Esophagus (tissue), 2 donors: ENCODE results near the gene NR2F1-AS1. TPM values are rescaled to one million over a fixed set of nuclear protein-coding genes. Genes with fewer than 3 reads are reported as not detected.
"Not testable (repeated sequence)": the region's sequence is repeated elsewhere in the genome, so short reads cannot be mapped to it uniquely, and the experiment has no call there.

Experiments used
- H3K27ac ChIP-seq, 2 donors: one replicate each; pipeline ENCODE4 v1.5.1; 2013; ENCODE audit warnings: low read depth in 2 of 2, mild to moderate bottlenecking in 2 of 2, inconsistent platforms in 1 of 2, low read length in 1 of 2, moderate library complexity in 1 of 2
- H3K27me3 ChIP-seq, 2 donors: one replicate each; pipeline ENCODE4 v1.6.1; 2013; ENCODE audit warnings: low read length in 2 of 2, control low read depth in 1 of 2, mild to moderate bottlenecking in 1 of 2; ENCODE audit not compliant: insufficient read depth in 2 of 2, control insufficient read depth in 1 of 2
- H3K36me3 ChIP-seq, 2 donors: one replicate each; pipeline ENCODE4 v1.6.1; 2013; ENCODE audit warnings: low read length in 1 of 2; ENCODE audit not compliant: control insufficient read depth in 2 of 2, insufficient read depth in 2 of 2
- H3K4me1 ChIP-seq, 2 donors: one replicate each; pipeline ENCODE4 v1.6.1; 2013; ENCODE audit warnings: low read length in 1 of 2; ENCODE audit not compliant: control insufficient read depth in 2 of 2, insufficient read depth in 2 of 2
- H3K4me3 ChIP-seq, 2 donors: one replicate each; pipeline ENCODE4 v1.5.1; 2013; ENCODE audit warnings: low read length in 2 of 2, mild to moderate bottlenecking in 2 of 2, low read depth in 1 of 2, moderate library complexity in 1 of 2
- H3K9me3 ChIP-seq, 2 donors: one replicate each; pipeline ENCODE4 v1.6.1; 2013; ENCODE audit warnings: mild to moderate bottlenecking in 2 of 2, low read depth in 1 of 2, low read length in 1 of 2, moderate library complexity in 1 of 2; ENCODE audit not compliant: control insufficient read depth in 2 of 2, insufficient read depth in 1 of 2
- WGBS, 2 donors: extraction: QIAGEN DNeasy Blood & Tissue Kit; methylation state at CpG; one replicate each; pipeline ENCODE4 v1.1.7; 2013; 5-methylcytosine and 5-hydroxymethylcytosine counted together
- polyA plus RNA-seq, 2 donors: library from polyadenylated mRNA; stranded (reverse); fragments of 200-250 nt; gene quantifications; one replicate each; pipeline ENCODE4 v1.2.3, GENCODE V29; 2013
- donor health status: healthy with polysubstance abuse.
- donor health status: Bipolar disorder and iron deficiency.

NR2F1-AS1 gene
- polyA plus RNA-seq, 2 donors: 3.2 to 3.4 TPM

DNA sequence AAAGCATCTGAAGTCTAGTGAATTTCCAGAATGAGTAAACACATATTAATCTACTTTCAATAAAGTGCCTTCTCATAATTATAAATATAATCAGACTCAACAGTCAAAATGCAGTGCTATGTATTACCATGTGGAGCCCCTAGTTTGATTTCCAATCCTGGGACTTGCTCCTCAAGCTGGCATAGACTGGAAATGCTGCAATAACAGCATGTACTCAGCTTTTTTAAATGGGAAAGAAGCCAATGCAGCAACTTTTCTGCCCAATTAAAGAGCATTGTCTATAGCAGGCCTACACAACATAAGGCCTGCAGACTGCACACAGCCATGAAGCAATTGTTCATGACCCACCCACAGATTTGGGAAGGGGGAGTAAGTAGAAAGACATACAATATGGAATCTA, 103.2 kb downstream of the NR2F1-AS1 start:
- Histone ChIP-seq H3K27me3 (no peaks in the 10 kb centered on the region), H3K36me3 (no peaks in the 10 kb centered on the region), H3K27ac (no peak overlapping the region), H3K4me1 (no peaks in the 10 kb centered on the region), H3K9me3 (no peaks in the 10 kb centered on the region), H3K4me3 (no peak overlapping the region)

- Histone ChIP-seq H3K4me3 (no peak overlapping the region), H3K9me3 (no peaks in the 10 kb centered on the region), H3K27ac (no peak overlapping the region), H3K27me3 (no peaks in the 10 kb centered on the region), H3K36me3 (no peaks in the 10 kb centered on the region), H3K4me1 (no peaks in the 10 kb centered on the region)
- 39 to 40% methylated on average over 2 of the region's 2 CpGs for WGBS, 2 donors
Observed at GRCh38 chr5:93476251-93476742, 104.7 kb downstream of the NR2F1-AS1 start.

- whole genome bisulfite sequencing, 2 donors: 98 to 100% methylated on average over 1 of the region's 1 CpG
- H3K4me1 ChIP-seq: no peaks in the 10 kb centered on the region
- no peak overlapping the region for H3K27ac ChIP-seq
- H3K9me3 ChIP-seq: peaks cover 6 to 7% of the 10 kb centered on the region in 2 donors
- no peaks in the 10 kb centered on the region for H3K36me3 ChIP-seq
- no peaks in the 10 kb centered on the region for H3K27me3 ChIP-seq
- H3K4me3 ChIP-seq: no peak overlapping the region
Observed at GRCh38 chr5:93462916-93463315, 118.1 kb downstream of the NR2F1-AS1 start.

GRCh38 chr5:93461756-93462155, 119.3 kb downstream of the NR2F1-AS1 start:
- Histone ChIP-seq H3K27me3 (no peaks in the 10 kb centered on the region), H3K9me3 (peaks cover 6 to 7% of the 10 kb centered on the region in 2 donors), H3K36me3 (no peaks in the 10 kb centered on the region), H3K4me1 (no peaks in the 10 kb centered on the region), H3K27ac (no peak overlapping the region), H3K4me3 (no peak overlapping the region)
- WGBS, 2 donors: 85 to 89% methylated on average over 1 of the region's 1 CpG

DNA sequence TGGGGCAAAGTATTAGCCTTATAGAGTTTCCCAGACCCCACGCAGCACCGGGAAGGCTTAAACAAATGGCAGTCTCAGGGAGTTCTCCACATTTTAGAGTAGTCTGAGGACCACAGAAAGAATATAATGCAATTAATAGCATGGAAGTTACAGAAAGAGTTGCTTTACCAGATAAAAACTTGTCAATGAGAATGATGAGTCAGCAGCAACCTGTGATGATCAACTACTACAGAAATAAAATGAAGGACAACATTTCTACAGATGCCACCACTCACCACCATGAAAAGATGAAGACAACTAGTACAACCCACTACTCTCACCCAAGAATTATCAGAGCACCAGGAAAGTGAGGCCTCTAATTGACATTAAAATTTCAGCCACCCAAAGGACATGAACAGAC, 120.7 kb downstream of the NR2F1-AS1 start:
- 91 to 97% methylated on average over 2 of the region's 2 CpGs for WGBS, 2 donors
- H3K27me3 ChIP-seq: no peaks in the 10 kb centered on the region
- H3K36me3 ChIP-seq: no peaks in the 10 kb centered on the region
- no peak overlapping the region for H3K27ac ChIP-seq
- no peaks in the 10 kb centered on the region for H3K4me1 ChIP-seq
- H3K4me3 ChIP-seq: no peak overlapping the region
- peaks cover 6 to 7% of the 10 kb centered on the region in 2 donors for H3K9me3 ChIP-seq

- H3K4me3 ChIP-seq, H3K27ac ChIP-seq, H3K9me3 ChIP-seq, H3K36me3 ChIP-seq, H3K4me1 ChIP-seq, H3K27me3 ChIP-seq: not testable (repeated sequence)
- WGBS, 2 donors: 74 to 77% methylated on average over 7 to 8 of the region's 8 CpGs
Observed at GRCh38 chr5:93456796-93457195, 124.2 kb downstream of the NR2F1-AS1 start.

GRCh38 chr5:93454896-93455295, 126.1 kb downstream of the NR2F1-AS1 start:
- H3K27ac ChIP-seq: no peak overlapping the region

DNA sequence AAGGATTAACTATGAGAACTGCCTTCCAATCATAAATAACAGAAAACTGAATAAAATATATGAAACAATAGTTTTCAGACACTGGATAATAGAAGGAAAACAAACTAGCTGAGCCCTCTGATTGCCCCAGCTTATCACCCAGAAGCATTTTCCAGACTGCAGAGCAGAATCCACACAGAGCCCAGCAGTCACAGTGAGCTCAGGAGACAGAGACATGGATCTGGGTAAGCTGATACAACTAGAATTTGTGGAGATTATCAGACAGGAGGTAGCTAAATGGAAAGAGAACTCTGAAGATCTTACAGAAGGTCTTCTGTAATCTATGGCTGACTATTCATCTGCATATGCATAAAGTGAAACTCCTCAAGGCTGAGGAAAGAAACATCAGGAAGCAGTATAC, 128.8 kb downstream of the NR2F1-AS1 start:
- Histone ChIP-seq H3K27ac (no peak overlapping the region), H3K9me3 (no peaks in the 10 kb centered on the region), H3K4me3 (no peak overlapping the region), H3K4me1 (no peaks in the 10 kb centered on the region), H3K27me3 (no peaks in the 10 kb centered on the region), H3K36me3 (no peaks in the 10 kb centered on the region)

More at GRCh38 chr5:93454896-93455295, 126.1 kb downstream of the NR2F1-AS1 start:
- Histone ChIP-seq H3K4me1 (no peaks in the 10 kb centered on the region), H3K27me3 (no peaks in the 10 kb centered on the region), H3K36me3 (no peaks in the 10 kb centered on the region), H3K9me3 (no peaks in the 10 kb centered on the region), H3K4me3 (no peak overlapping the region)
- 97% methylated on average over 1 of the region's 1 CpG for WGBS, 2 donors

DNA sequence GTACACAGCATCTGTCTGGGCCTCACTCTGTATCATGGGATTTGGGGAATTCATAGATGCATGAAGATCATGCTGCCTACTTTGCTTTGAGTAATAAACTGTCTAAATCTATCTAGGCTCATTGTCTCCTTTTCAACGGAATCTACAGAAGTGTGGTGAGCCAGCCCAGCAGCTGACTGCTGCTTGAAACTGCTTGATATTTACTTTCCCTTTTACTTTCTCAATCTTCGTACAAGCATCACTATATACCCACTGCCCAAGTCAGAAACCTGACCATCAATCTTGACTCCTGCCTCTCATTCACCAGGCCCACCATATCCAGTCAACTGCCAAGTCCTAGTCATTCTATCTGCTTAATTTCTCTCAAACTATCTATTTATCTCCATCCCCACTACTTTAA, 142.9 kb downstream of the NR2F1-AS1 start:
- 70 to 73% methylated on average over 2 of the region's 2 CpGs for WGBS, 2 donors
- no peaks in the 10 kb centered on the region for H3K9me3 ChIP-seq

GRCh38 chr5:93436083-93436482, 144.9 kb downstream of the NR2F1-AS1 start:
- H3K4me1 ChIP-seq: no peaks in the 10 kb centered on the region
- H3K9me3 ChIP-seq: no peaks in the 10 kb centered on the region
- peaks cover 0 to 2% of the 10 kb centered on the region in 2 donors for H3K36me3 ChIP-seq
- no peak overlapping the region for H3K27ac ChIP-seq
- no peak overlapping the region for H3K4me3 ChIP-seq
- H3K27me3 ChIP-seq: no peaks in the 10 kb centered on the region

More for the DNA sequence above, 142.9 kb downstream of the NR2F1-AS1 start:
- Histone ChIP-seq H3K27me3 (no peaks in the 10 kb centered on the region), H3K4me3 (no peak overlapping the region), H3K4me1 (no peaks in the 10 kb centered on the region), H3K36me3 (peaks cover 0 to 2% of the 10 kb centered on the region in 2 donors), H3K27ac (no peak overlapping the region)
